A673 (cell line): ENCODE data around the gene PIGT. TPM values are rescaled to one million over a fixed set of nuclear protein-coding genes. Genes with fewer than 3 reads are reported as not detected.

Experiments used
- BruUV-seq: library from RNA; stranded (reverse); fragments of 400-500 nt; replicated peaks from 2 replicates; lab custom pipeline; 2021; lab: Mats Ljungman, UMichigan
- CTCF ChIA-PET: fragments of 300-600 bp; sonication (Branson Sonifier 250); formaldehyde crosslinking; loops from one replicate; lab custom pipeline; 2022; ENCODE audit warnings: antibody characterized with exemption; lab: Charles Lee
- POLR2A ChIA-PET: fragments of 300-600 bp; sonication (Branson Sonifier 250); formaldehyde crosslinking; loops from one replicate; lab custom pipeline; 2022; ENCODE audit warnings: antibody characterized with exemption; ENCODE audit not compliant: low non-redundant PET; lab: Charles Lee
- DNase-seq: peaks from one replicate; pipeline ENCODE4 v3.0.0-alpha.2; 2015; ENCODE audit warnings: low spot score
- H3K27ac ChIP-seq: fragments of 200-600 bp; sonication (generic); 2 replicates; pipeline ENCODE4 v1.5.1; 2016; ENCODE audit warnings: mixed run types, low read depth, mild to moderate bottlenecking, mixed read lengths, antibody characterized with exemption, low read length; ENCODE audit not compliant: poor library complexity, severe bottlenecking
- H3K27me3 ChIP-seq: fragments of 200-600 bp; sonication (generic); replicated peaks from 2 replicates; pipeline ENCODE4 v1.6.1; 2017; ENCODE audit warnings: mixed run types, low read depth, mild to moderate bottlenecking, mixed read lengths, antibody characterized with exemption, low read length; ENCODE audit not compliant: insufficient read depth, poor library complexity
- H3K36me3 ChIP-seq: fragments of 200-600 bp; sonication (generic); 2 replicates; pipeline ENCODE4 v1.6.1; 2016; ENCODE audit warnings: mixed run types, mild to moderate bottlenecking, mixed read lengths, antibody characterized with exemption, low read length; ENCODE audit not compliant: insufficient read depth, poor library complexity, severe bottlenecking
- H3K4me1 ChIP-seq: fragments of 200-600 bp; sonication (generic); 2 replicates; pipeline ENCODE4 v1.6.1; 2017; ENCODE audit warnings: mixed run types, mild to moderate bottlenecking, mixed read lengths, antibody characterized with exemption, low read length; ENCODE audit not compliant: insufficient read depth, poor library complexity, severe bottlenecking
- H3K4me3 ChIP-seq: fragments of 200-600 bp; sonication (generic); 2 replicates; pipeline ENCODE4 v1.5.1; 2016; ENCODE audit warnings: low read depth, mixed run types, mild to moderate bottlenecking, mixed read lengths, low read length; ENCODE audit not compliant: poor library complexity, severe bottlenecking
- H3K9me3 ChIP-seq: fragments of 200-600 bp; sonication (generic); 2 replicates; pipeline ENCODE4 v1.6.1; 2016; ENCODE audit warnings: mixed run types, low read depth, mild to moderate bottlenecking, mixed read lengths, antibody characterized with exemption, low read length; ENCODE audit not compliant: poor library complexity, severe bottlenecking
- CTCF ChIP-seq: fragments of 300-800, 200-600 bp; sonication (generic); conservative IDR thresholded peaks from 2 replicates; pipeline ENCODE4 v1.5.1; 2017; ENCODE audit warnings: low read depth, mild to moderate bottlenecking, antibody characterized with exemption, low read length, moderate library complexity, mixed read lengths
- EZH2 ChIP-seq: fragments of 200-600 bp; sonication (generic); IDR thresholded peaks from 2 replicates; pipeline ENCODE4 v1.6.1; 2017; ENCODE audit warnings: borderline replicate concordance, low read depth, mild to moderate bottlenecking, mixed read lengths, antibody characterized with exemption, low read length; ENCODE audit not compliant: poor library complexity, severe bottlenecking
- intact Hi-C: fragments of 100-400 bp; cut with micrococcal nuclease; formaldehyde crosslinking; loops from one replicate; pipeline ENCODE4 v1.10.0; 2022; ENCODE audit not compliant: unreplicated experiment
- total RNA-seq: library from RNA; stranded (reverse); gene quantifications from 2 replicates; pipeline ENCODE4 v1.2.3, GENCODE V29; 2021

The PIGT gene
- total RNA-seq, 1 experiment from 2014 or later = 97.2 TPM

DNA sequence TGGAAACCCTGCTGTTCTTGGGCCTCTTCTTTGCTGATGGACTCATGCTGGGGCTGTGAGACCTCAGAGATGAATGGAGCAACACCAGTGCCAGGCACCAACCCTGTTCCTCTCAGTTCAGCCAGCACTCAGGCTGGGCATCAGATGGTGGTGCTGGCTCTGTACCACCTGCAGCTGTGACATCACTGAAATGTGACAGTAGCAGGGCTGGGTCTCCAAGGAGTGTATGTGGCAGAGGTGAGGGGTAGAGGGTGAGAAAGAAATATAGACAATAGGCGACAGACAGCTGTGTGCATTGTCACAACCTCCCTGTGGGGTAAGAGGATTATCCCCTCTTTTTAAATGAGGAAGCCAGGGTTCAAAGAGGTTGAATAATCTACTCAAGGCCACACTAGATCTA is 37.8 kb upstream of the PIGT start, which contains the start of gene TP53TG5:
TP53TG5 (minus strand) TSS at position 135 of the 400 bp plus-strand sequence; CDS start at position 46, 89 bp downstream.
- TF ChIP-seq EZH2 = no peak
- TF ChIP-seq CTCF = no peak
- POLR2A ChIA-PET = no interaction called here
- Histone ChIP-seq H3K36me3 (no peaks in the 10 kb centered on the region), H3K27ac (no peak within 1 kb of the TSS), H3K4me3 (no peak within 1 kb of the TSS), H3K4me1 (no peaks in the 10 kb centered on the region), H3K9me3 (no peaks in the 10 kb centered on the region), H3K27me3 (no peaks in the 10 kb centered on the region)
- DNase-seq = no peak
- no TSS peak for BruUV-seq
- CTCF ChIA-PET = no interaction called here
- intact Hi-C loops = no loop called here

DNA sequence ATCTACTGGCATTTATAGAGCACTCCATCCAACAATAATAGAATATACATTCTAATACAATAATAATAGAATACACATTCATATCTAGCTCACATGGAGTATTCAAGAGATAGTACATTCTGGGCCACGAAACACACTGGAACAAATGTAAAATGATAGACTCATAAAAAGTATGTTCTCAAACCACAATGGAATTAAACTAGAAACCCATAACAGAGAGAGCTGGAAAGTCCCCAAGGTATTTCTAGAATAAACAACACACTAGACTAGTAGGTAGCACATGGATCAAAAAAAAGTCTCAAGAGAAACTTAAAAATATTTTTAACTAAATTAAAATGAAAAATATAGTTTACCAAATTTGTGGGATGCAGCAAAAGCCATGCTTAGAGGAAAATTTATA is 28.7 kb upstream of the PIGT start:
- no peaks in the 10 kb centered on the region for H3K27me3 ChIP-seq
- no TSS peak for BruUV-seq
- DNase-seq = no peak
- no peaks in the 10 kb centered on the region for H3K36me3 ChIP-seq
- CTCF ChIA-PET = no interaction called here
- H3K27ac ChIP-seq = no peak overlapping the region
- POLR2A ChIA-PET = no interaction called here
- no peak for TF ChIP-seq EZH2
- no peak overlapping the region for H3K4me3 ChIP-seq
- no peaks in the 10 kb centered on the region for H3K4me1 ChIP-seq
- intact Hi-C loops = no loop called here
- no peaks in the 10 kb centered on the region for H3K9me3 ChIP-seq

DNA sequence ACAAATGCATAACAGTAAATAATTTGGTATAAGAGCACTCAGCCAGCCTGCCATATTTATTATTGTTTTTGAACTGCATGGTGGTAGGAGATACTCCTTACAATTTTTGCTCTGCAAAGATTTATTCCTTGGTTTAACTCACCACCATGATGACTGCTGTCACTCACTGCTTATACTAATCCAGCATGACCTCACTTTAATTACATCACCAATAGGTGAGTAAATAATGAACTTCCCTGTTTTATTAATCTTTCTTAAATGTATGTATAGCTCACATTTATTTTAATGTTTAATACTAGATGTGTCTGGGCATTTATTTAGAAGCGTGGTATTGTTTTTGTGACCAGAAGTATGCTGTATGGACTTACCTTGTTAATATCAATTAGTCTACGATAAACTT is 25.0 kb upstream of the PIGT start:
- Histone ChIP-seq H3K27me3 (no peaks in the 10 kb centered on the region), H3K9me3 (no peaks in the 10 kb centered on the region), H3K4me1 (peaks cover 5% of the 10 kb centered on the region), H3K4me3 (no peak overlapping the region), H3K36me3 (no peaks in the 10 kb centered on the region), H3K27ac (no peak overlapping the region)
- no TSS peak for BruUV-seq
- no peak for TF ChIP-seq EZH2
- no peak for TF ChIP-seq CTCF
- intact Hi-C loops = no loop called here
- DNase-seq = no peak
- CTCF ChIA-PET = interaction anchor here (0.6 to 0.7 kb wide), 2 partner anchors 47 to 53 kb away, joined by 3 to 4 read pairs; no protein-coding TSS in a partner anchor
- POLR2A ChIA-PET = no interaction called here

DNA sequence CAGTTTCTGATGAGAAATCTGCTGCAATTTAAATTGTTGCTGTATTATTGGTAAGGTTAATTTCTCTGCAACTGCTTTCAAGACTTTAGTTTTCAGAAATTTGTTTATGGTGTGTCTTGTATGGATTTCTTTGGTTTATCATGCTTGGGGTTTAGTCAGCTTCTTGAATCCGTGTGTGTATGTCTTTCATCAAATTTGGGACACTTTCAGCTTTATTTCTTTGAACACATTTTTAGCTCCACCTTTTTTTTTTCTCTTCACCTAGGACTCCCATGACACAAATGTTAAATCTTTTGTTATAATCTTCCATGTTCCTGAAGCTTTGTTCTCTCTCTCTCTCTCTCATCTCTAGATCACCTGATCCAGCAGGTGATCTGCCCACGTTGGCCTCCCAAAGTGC is 24.4 kb upstream of the PIGT start:
- ChIA-PET POLR2A (no interaction called here), CTCF (interaction anchor here (0.6 to 0.7 kb wide), 2 partner anchors 46 to 52 kb away, joined by 3 to 4 read pairs; no protein-coding TSS in a partner anchor)
- no peak for DNase-seq
- Histone ChIP-seq H3K4me1 (peaks cover 5% of the 10 kb centered on the region), H3K36me3 (no peaks in the 10 kb centered on the region), H3K4me3 (no peak overlapping the region), H3K27ac (no peak overlapping the region), H3K27me3 (no peaks in the 10 kb centered on the region), H3K9me3 (no peaks in the 10 kb centered on the region)
- BruUV-seq = no TSS peak
- intact Hi-C loops = no loop called here
- TF ChIP-seq CTCF = no peak
- no peak for TF ChIP-seq EZH2
